Activated T-cell treated with anti-CD3 and anti-CD28 coated beads, Interleukin-2, amount 50 U/mL, for 4 hours (primary cell): ENCODE data around the gene TMEM100. TPM values are rescaled to one million over a fixed set of nuclear protein-coding genes. Genes with fewer than 3 reads are reported as not detected.
A peak's percentile ranks its signal among the peaks of the same experiment; 100 is the strongest.

ENCODE experiments used
- ATAC-seq, 2 donors: fragments of 200-7000 bp; cut with Tn5 transposase; one replicate each; pipeline ENCODE4 v1.10.0; 2021
- DNase-seq: peaks from one replicate; pipeline ENCODE4 v3.0.0-alpha.2; 2020
- H3K27me3 Mint-ChIP-seq: one replicate; pipeline ENCODE4 v1.8.0; 2021; ENCODE audit warnings: low read depth, mixed read lengths
- H3K36me3 Mint-ChIP-seq: one replicate; pipeline ENCODE4 v1.8.0; 2022; ENCODE audit warnings: mixed read lengths; ENCODE audit not compliant: insufficient read depth
- H3K4me1 Mint-ChIP-seq: one replicate; pipeline ENCODE4 v1.8.0; 2021; ENCODE audit warnings: low read depth, mixed read lengths
- H3K4me3 Mint-ChIP-seq: one replicate; pipeline ENCODE4 v1.8.0; 2021; ENCODE audit warnings: mild to moderate bottlenecking, moderate library complexity, mixed read lengths
- H3K9me3 Mint-ChIP-seq: one replicate; pipeline ENCODE4 v1.8.0; 2021; ENCODE audit warnings: mixed read lengths
- total RNA-seq, 3 donors: library from RNA; stranded (reverse); gene quantifications; one replicate each; pipeline ENCODE4 v1.2.1, GENCODE V29; 2021

TMEM100 gene
- total RNA-seq, 3 donors from 2014 or later = not detected

DNA sequence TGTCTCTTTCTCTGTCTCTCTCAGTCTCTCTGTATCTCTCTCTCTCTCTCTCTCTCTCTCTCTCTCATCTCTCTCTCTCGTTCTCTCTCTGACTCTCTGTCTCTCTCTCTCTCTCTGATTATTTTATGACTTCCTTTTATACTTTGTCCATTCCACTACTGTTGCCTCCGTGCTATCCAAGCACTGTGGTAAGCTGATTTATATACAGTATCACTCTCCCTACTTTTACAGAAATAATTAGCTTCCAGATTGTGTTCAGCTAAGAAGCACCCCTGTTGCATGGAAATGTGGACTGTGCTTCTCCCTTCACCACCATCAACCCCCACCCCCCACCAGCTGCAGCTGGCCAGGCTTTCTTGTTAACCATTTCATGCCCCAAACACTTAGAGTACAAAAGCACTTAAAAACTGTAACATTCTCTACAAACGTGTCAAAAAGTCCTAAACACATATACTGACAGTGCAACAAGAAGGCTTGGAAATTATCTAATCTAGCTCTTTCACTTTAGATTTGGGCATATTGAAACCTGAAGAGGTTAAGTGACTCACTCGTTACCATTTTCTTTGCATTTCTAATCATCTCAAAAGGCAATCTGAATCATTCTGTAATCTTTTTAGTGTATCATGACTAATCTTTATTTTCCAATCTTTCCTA, 11.6 kb upstream of the TMEM100 start:
- peak; percentile 88 to 89 for ATAC-seq

DNA sequence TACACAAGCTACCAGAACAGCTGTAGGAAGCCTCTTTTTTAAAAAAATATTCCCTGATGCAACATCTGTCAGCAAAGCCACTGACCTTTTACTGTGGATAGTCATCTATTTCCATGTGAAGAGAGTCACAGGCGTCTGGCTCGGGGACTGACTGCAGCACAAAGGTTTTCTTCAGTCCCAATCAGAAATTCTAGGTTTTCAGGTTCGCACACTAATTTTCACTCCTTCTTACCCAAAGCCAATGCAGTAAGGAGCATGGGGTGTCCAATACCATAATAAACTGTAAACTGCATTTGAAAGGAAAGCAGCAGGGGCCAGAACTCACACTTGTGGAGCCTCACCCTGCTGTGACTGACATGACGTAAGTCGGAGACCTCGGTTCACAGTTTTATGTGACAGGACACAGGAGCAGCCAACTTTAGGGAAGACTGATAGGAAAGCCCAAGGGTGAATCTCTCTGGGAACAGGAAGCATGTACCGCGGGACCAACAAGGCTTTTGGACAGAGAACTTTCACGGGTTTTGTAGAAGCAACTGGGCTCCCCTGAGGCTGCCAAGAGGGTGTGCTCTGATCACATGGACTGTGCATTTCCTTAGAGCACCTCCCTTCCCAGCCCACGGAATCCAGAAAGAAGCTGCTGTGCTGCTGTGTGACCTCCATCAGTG, 9.1 kb upstream of the TMEM100 start:
- ATAC-seq (no peak), DNase-seq (no peak)
- Mint-ChIP-seq H3K4me3 (no peak overlapping the region), H3K27me3 (peaks cover 23% of the 10 kb centered on the region), H3K36me3 (no peaks in the 10 kb centered on the region), H3K4me1 (peaks cover 16% of the 10 kb centered on the region), H3K9me3 (no peaks in the 10 kb centered on the region)

More for the DNA sequence above, 11.6 kb upstream of the TMEM100 start:
- no peaks in the 10 kb centered on the region for H3K36me3 Mint-ChIP-seq
- peaks cover 16% of the 10 kb centered on the region for H3K4me1 Mint-ChIP-seq
- H3K9me3 Mint-ChIP-seq = no peaks in the 10 kb centered on the region
- H3K4me3 Mint-ChIP-seq = no peak overlapping the region
- DNase-seq = no peak
- peaks cover 14% of the 10 kb centered on the region for H3K27me3 Mint-ChIP-seq

DNA sequence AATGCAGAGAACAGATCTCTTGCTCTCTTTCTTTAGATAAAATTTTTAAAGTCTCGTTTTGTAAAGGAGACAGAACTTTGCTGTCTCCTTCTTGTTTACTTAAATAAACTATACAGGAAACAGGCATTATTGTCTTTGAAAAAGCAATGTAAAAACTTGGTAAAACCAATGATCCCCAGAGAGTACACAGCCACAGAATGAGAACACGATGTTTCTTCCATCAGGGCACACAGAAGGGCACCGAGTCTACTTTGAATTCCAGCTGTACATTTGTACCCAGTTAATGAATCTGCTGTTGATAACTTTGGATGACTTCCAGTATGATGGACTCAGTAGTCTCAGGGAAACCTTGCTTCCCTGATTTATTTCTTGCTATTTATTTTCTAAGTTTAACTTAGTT, 8.1 kb upstream of the TMEM100 start:
- no peaks in the 10 kb centered on the region for H3K36me3 Mint-ChIP-seq
- DNase-seq (no peak), ATAC-seq (no peak)
- peaks cover 30% of the 10 kb centered on the region for H3K27me3 Mint-ChIP-seq
- H3K4me3 Mint-ChIP-seq = no peak overlapping the region
- H3K4me1 Mint-ChIP-seq = peaks cover 15% of the 10 kb centered on the region
- H3K9me3 Mint-ChIP-seq = no peaks in the 10 kb centered on the region

DNA sequence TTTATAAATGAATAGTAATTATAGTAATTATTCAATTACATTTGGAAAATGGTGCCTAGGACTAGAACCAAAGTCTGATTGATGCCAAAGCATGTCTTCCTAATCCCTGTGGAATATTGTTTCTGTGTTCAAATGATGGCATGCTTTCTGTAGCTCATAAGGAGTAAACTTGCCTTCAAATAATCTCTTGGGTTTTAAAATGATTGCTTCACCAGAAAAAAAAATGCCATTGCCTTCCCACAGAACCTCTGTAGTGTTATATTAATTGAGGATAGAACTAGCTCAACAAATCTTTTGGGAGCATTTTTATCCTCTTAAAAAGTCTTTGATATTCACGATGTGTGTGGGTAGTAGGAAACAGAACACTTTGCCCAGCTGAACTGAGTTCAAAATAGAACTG, 7.7 kb upstream of the TMEM100 start:
- DNase-seq (no peak), ATAC-seq (no peak)
- Mint-ChIP-seq H3K4me1 (peaks cover 13% of the 10 kb centered on the region), H3K36me3 (no peaks in the 10 kb centered on the region), H3K9me3 (no peaks in the 10 kb centered on the region), H3K27me3 (peaks cover 30% of the 10 kb centered on the region), H3K4me3 (no peak overlapping the region)

DNA sequence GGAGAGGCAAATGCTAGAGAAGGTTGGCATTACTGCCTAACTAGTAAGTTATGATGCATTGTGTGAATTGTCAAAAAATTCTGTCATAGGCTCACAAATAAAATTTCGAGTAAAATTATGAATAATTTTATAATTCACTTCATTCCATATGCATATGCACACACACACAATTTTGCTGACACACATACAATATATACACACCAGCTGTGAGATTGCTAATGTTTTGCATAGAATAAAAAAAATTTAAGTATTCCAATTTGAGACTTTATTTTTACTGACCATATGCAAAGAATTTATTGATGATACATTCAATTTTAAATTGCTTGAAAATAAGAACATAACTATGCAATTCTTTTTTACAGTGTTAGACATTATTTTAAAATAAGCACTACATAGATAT, 6.8 kb upstream of the TMEM100 start:
- no peak for DNase-seq
- Mint-ChIP-seq H3K27me3 (peaks cover 30% of the 10 kb centered on the region), H3K9me3 (no peaks in the 10 kb centered on the region), H3K4me1 (peaks cover 8% of the 10 kb centered on the region), H3K36me3 (no peaks in the 10 kb centered on the region), H3K4me3 (no peak overlapping the region)
- ATAC-seq = no peak

DNA sequence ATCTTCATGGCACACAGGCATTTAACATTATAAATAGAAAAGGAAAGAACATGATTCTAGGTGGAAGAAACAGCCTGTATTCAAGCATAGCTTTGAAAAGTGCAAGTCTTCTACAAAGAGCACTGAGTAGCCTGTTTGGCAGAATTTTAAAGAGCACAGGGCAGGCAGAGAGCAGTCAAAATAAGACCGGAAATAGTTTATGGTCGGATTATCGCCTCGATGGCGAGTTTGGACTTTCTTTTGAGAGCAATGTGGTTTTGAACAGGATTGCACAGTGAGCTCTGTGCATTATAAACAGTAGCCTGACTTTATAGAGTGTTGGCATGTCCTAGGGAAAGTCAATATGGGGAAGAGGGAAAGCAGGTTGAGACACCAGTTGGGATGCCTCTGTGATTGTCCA, 6.2 kb upstream of the TMEM100 start:
- ATAC-seq (no peak), DNase-seq (no peak)
- H3K27me3 Mint-ChIP-seq = peaks cover 30% of the 10 kb centered on the region
- H3K4me3 Mint-ChIP-seq = no peak overlapping the region
- H3K36me3 Mint-ChIP-seq = no peaks in the 10 kb centered on the region
- H3K4me1 Mint-ChIP-seq = peaks cover 2% of the 10 kb centered on the region
- H3K9me3 Mint-ChIP-seq = no peaks in the 10 kb centered on the region

DNA sequence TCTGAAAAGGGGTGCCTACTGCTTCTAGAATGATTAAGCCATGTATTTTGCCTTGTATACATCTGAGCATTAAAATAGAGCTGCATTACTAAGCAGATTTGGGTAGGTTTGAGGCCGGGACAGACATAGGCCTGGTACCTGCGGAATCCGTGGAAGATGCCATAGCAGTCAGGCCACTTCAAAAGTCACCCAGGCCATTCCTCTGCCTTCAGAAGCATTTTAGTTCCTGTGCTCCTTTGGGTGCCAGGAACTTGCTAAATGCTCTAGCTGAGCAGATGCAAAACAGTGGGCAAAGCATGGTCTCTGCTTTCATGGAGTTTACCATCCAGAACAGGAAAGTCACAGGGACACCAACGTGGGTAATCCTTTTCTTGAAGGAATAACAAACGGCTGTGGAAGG, 5.7 kb upstream of the TMEM100 start:
- no peak for ATAC-seq
- DNase-seq = no peak

DNA sequence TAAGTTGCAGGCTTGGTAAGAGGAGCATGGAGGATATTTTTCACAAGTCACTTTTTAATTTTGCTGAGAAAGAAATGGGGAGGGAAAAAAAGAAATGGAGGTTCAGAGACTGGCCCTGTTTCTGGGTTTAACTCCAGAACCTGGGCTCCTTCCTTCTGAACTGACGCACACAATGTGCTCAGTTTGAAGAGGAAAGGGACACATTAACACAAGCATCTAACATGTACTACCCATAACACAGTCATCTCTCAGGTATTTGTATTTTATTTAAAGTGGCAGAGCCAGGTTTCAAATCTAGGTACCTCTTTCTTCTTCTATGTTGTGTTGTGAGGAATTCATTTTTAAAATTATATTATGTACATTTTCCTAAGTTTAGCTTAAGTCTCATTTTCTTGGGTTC, 5.3 kb upstream of the TMEM100 start:
- no peak overlapping the region for H3K4me3 Mint-ChIP-seq
- no peaks in the 10 kb centered on the region for H3K36me3 Mint-ChIP-seq
- ATAC-seq = no peak
- no peaks in the 10 kb centered on the region for H3K9me3 Mint-ChIP-seq
- no peaks in the 10 kb centered on the region for H3K4me1 Mint-ChIP-seq
- H3K27me3 Mint-ChIP-seq = peaks cover 37% of the 10 kb centered on the region
- no peak for DNase-seq

More for the DNA sequence above, 5.7 kb upstream of the TMEM100 start:
- H3K27me3 Mint-ChIP-seq = peaks cover 32% of the 10 kb centered on the region
- H3K4me1 Mint-ChIP-seq = no peaks in the 10 kb centered on the region
- no peaks in the 10 kb centered on the region for H3K9me3 Mint-ChIP-seq
- H3K36me3 Mint-ChIP-seq = no peaks in the 10 kb centered on the region
- no peak overlapping the region for H3K4me3 Mint-ChIP-seq

DNA sequence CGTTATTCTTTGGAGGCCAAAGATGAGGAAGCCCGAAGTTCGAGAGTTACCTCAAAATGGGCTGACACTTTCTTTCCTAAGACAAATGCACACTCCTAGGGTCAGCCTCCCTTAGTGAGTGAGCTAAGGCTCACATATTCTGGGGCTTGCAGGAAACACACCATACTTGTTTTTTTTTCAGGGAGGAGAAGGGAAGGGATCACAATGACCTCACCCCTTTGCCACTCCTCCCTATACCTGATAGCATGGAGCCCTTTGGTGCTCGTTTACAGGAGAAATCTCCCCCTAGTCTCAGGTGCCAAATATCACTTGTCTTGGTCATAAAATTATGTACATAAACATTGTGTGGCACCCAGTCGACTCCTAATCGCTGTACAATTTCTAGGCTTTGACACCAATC, 4.6 kb upstream of the TMEM100 start:
- Mint-ChIP-seq H3K4me3 (no peak overlapping the region), H3K9me3 (no peaks in the 10 kb centered on the region), H3K4me1 (no peaks in the 10 kb centered on the region), H3K27me3 (peaks cover 38% of the 10 kb centered on the region), H3K36me3 (no peaks in the 10 kb centered on the region)
- DNase-seq (no peak), ATAC-seq (no peak)

DNA sequence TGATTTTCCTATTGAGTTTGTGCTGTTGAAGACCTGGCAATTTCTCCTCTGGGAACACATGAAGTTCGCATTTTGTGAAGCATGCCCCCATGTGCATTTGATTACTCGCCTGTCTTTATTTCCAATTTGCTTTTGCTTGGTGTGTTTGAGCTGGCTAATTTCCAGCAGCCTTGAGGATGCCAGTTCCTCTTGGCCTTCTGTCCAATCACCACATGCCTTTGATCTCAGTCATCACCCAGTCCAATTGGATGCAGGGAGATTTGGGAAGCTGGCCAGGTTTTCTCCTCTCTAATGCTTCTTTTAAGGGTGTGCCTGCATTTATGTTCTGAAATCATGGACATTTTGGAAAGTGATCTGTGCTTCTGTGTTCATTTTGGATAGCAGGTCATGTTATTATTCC, 3.8 kb upstream of the TMEM100 start:
- no peak overlapping the region for H3K4me3 Mint-ChIP-seq
- H3K27me3 Mint-ChIP-seq = peaks cover 36% of the 10 kb centered on the region
- DNase-seq = no peak
- no peaks in the 10 kb centered on the region for H3K36me3 Mint-ChIP-seq
- H3K9me3 Mint-ChIP-seq = no peaks in the 10 kb centered on the region
- ATAC-seq = no peak
- H3K4me1 Mint-ChIP-seq = no peaks in the 10 kb centered on the region

DNA sequence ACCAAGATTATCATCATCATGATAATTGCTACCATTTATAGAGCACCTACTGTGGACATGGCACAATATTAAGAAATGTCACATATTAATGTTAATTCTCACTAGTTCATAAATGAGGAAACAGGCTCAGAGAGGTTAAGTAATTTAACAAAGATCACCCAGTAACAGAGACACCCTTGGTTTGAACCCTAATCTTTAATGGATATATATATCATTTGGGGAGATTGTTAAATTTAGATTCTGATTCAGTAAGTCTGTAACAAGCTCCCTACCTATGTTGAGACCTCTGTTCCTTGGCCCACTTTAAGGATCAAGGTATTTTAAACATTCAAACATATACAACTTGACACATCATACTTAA, 804 bp upstream of the TMEM100 start:
- Mint-ChIP-seq H3K4me1 (no peaks in the 10 kb centered on the region), H3K36me3 (no peaks in the 10 kb centered on the region), H3K4me3 (no peak overlapping the region), H3K27me3 (peaks cover 46% of the 10 kb centered on the region), H3K9me3 (no peaks in the 10 kb centered on the region)
- ATAC-seq (no peak), DNase-seq (no peak)

DNA sequence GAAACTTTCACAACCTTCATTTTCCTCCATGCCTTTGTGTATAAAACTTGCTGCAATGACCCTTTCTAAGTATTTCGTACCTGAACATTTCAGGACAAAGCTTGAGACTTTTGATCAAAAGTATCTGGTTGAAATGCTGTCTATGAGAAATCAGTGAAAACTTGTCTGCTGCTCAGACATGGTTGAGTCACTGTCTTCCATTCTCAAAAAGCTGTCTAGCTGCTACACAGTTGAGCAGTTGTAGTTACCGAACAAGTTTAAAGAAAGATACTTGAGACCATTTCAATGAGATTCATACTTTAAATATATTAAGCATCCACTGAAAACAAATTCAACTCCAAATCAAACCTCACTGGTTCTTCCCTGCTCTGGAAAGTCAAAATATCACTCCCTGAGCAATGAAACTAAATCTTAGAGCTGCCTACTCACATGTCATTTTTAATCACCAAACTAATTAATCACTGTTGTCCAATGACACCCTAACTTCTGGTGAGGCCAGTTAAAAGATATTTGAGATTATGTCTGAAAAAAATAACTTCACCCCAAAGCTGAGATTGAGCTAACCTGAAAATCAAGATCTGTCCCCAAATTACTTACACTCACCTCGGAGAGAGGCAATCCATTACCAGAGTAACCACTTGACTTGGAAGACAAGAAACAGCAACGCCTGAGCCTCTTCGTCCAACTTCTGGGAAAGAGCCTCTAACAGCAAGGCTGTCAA, 488 bp downstream of the TMEM100 start:
- H3K4me3 Mint-ChIP-seq = no peak overlapping the region

DNA sequence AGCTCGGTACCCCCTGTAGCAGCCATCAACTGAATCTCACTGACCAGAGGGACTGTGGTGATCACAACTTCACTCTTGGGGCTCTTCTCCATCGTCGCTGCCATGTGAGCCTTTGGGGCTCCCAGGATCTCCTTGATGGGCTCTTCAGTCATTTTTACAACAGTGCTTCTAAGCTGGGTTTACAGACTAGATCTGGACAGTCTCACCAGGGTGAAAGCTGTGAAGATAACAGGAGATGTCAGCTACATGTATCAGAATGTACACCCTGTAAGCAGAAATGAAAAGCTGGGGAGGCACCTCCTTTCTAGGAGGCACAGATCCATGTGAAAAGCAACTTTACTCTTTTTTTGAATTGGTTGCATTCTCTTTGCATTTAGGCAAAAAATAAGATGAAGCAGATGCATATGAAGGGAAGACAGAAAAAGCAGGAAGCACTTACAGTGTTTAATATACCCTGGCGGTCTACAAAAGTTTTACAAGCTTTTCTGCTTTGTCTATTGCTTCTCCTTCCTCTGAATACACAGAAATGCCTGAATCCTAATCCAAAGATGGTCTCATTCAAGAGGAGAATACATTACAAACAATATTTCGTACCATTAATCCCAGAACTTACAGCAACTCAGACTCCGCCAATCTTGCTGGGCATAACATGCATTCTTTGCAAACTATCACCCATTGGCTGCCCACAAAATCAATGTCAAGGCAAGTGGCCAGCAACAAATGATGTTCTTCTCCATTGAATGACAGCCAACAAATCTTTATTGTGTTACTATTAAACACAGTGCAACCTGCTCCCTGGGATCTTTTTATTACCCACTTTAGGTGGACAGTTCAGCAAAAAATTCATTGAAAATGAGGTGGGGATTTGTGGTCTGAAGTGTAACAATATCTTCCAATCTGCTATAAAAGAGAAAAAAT, 1.5 kb downstream of the TMEM100 start:
- Mint-ChIP-seq H3K9me3 (no peaks in the 10 kb centered on the region), H3K36me3 (no peaks in the 10 kb centered on the region), H3K4me1 (no peaks in the 10 kb centered on the region), H3K27me3 (peaks cover 32% of the 10 kb centered on the region), H3K4me3 (no peak overlapping the region)
- no peak for ATAC-seq
- DNase-seq = no peak

More for the DNA sequence above, 488 bp downstream of the TMEM100 start:
- H3K9me3 Mint-ChIP-seq = no peaks in the 10 kb centered on the region
- peaks cover 40% of the 10 kb centered on the region for H3K27me3 Mint-ChIP-seq
- ATAC-seq = no peak
- H3K36me3 Mint-ChIP-seq = no peaks in the 10 kb centered on the region
- no peak for DNase-seq
- H3K4me1 Mint-ChIP-seq = no peaks in the 10 kb centered on the region
